ENCODE results near the gene EFCAB10.

EFCAB10 gene

GRCh38 chr7:105590793-105591192 lies 9.5 kb upstream of the EFCAB10 start:
- Histone ChIP-seq H3K36me3 (ENCODE audit: insufficient read depth, low read length) (no peaks in the 10 kb centered on the region), H3K27me3 (ENCODE audit: insufficient read depth, low read length, poor library complexity, severe bottlenecking) (no peaks in the 10 kb centered on the region), H3K9me2 (replicated peaks; ENCODE audit: low read depth, low read length) (no peaks in the 10 kb centered on the region), H3K4me2 (ENCODE audit: low read depth, low read length, poor library complexity, severe bottlenecking) (no peak overlapping the region), H3K9me3 (ENCODE audit: insufficient read depth, low read depth, low read length) (no peaks in the 10 kb centered on the region), H3K4me3 (ENCODE audit: low read length, poor library complexity, severe bottlenecking) (no peak overlapping the region), H4K20me1 (ENCODE audit: insufficient read depth, low read length, poor library complexity, severe bottlenecking) (no peaks in the 10 kb centered on the region), H3K9ac (ENCODE audit: low read depth, low read length, poor library complexity, severe bottlenecking) (no peak overlapping the region), H3K79me2 (ENCODE audit: insufficient read depth, low read length) (no peaks in the 10 kb centered on the region), H3F3A (ENCODE audit: low read depth) (no peaks in the 10 kb centered on the region), H2AFZ (ENCODE audit: low read length) (no peak overlapping the region), H3K4me1 (ENCODE audit: insufficient read depth, low read length, poor library complexity, severe bottlenecking) (no peaks in the 10 kb centered on the region)
- no peak for TF ChIP-seq EZH2phosphoT487 (IDR thresholded peaks at IDR 0.05; ENCODE audit: borderline replicate concordance)
- TF ChIP-seq CTCF (conservative IDR thresholded peaks at IDR 0.05; ENCODE audit: low read length): no peak

GRCh38 chr7:105589356-105590077 lies 8.2 kb upstream of the EFCAB10 start:
- H3K4me3 ChIP-seq (ENCODE audit: low read length, poor library complexity, severe bottlenecking): no peak overlapping the region
- H3F3A ChIP-seq (ENCODE audit: low read depth): no peaks in the 10 kb centered on the region
- TF ChIP-seq EZH2phosphoT487 (IDR thresholded peaks at IDR 0.05; ENCODE audit: borderline replicate concordance) (no peak), CTCF (conservative IDR thresholded peaks at IDR 0.05; ENCODE audit: low read length) (peak; percentile 86)
- H3K79me2 ChIP-seq (ENCODE audit: insufficient read depth, low read length): no peaks in the 10 kb centered on the region
- H3K27me3 ChIP-seq (ENCODE audit: insufficient read depth, low read length, poor library complexity, severe bottlenecking): no peaks in the 10 kb centered on the region
- H3K36me3 ChIP-seq (ENCODE audit: insufficient read depth, low read length): no peaks in the 10 kb centered on the region
- no peaks in the 10 kb centered on the region for H3K9me3 ChIP-seq (ENCODE audit: insufficient read depth, low read depth, low read length)
- H3K9me2 ChIP-seq (replicated peaks; ENCODE audit: low read depth, low read length): no peaks in the 10 kb centered on the region
- peak overlapping the region; percentile 48; the same call in 1 of the 2 replicates for H2AFZ ChIP-seq (ENCODE audit: low read length)
- H4K20me1 ChIP-seq (ENCODE audit: insufficient read depth, low read length, poor library complexity, severe bottlenecking): no peaks in the 10 kb centered on the region
- H3K4me2 ChIP-seq (ENCODE audit: low read depth, low read length, poor library complexity, severe bottlenecking): no peak overlapping the region
- no peak overlapping the region for H3K9ac ChIP-seq (ENCODE audit: low read depth, low read length, poor library complexity, severe bottlenecking)
- no peaks in the 10 kb centered on the region for H3K4me1 ChIP-seq (ENCODE audit: insufficient read depth, low read length, poor library complexity, severe bottlenecking)

GRCh38 chr7:105587909-105588635 lies 6.8 kb upstream of the EFCAB10 start:
- H3K9me2 ChIP-seq (replicated peaks; ENCODE audit: low read depth, low read length): no peaks in the 10 kb centered on the region
- H3K36me3 ChIP-seq (ENCODE audit: insufficient read depth, low read length): no peaks in the 10 kb centered on the region
- no peaks in the 10 kb centered on the region for H3K27me3 ChIP-seq (ENCODE audit: insufficient read depth, low read length, poor library complexity, severe bottlenecking)
- H3K9ac ChIP-seq (ENCODE audit: low read depth, low read length, poor library complexity, severe bottlenecking): no peak overlapping the region
- H3K4me3 ChIP-seq (ENCODE audit: low read length, poor library complexity, severe bottlenecking): no peak overlapping the region
- no peaks in the 10 kb centered on the region for H3F3A ChIP-seq (ENCODE audit: low read depth)
- no peaks in the 10 kb centered on the region for H3K79me2 ChIP-seq (ENCODE audit: insufficient read depth, low read length)
- no peak overlapping the region for H2AFZ ChIP-seq (ENCODE audit: low read length)
- no peak overlapping the region for H3K4me2 ChIP-seq (ENCODE audit: low read depth, low read length, poor library complexity, severe bottlenecking)
- TF ChIP-seq CTCF (conservative IDR thresholded peaks at IDR 0.05; ENCODE audit: low read length) (no peak), EZH2phosphoT487 (IDR thresholded peaks at IDR 0.05; ENCODE audit: borderline replicate concordance) (no peak)
- H4K20me1 ChIP-seq (ENCODE audit: insufficient read depth, low read length, poor library complexity, severe bottlenecking): no peaks in the 10 kb centered on the region
- H3K9me3 ChIP-seq (ENCODE audit: insufficient read depth, low read depth, low read length): no peaks in the 10 kb centered on the region
- no peaks in the 10 kb centered on the region for H3K4me1 ChIP-seq (ENCODE audit: insufficient read depth, low read length, poor library complexity, severe bottlenecking)

All from Loucy (cell line).